Liver (tissue), 3 donors: ENCODE measurements around the gene FAM186B.

Experiments
- EGR1 ChIP-seq, 2 donors: IDR thresholded peaks; 2 replicates each; pipeline ENCODE4 v1.6.1; 2016 to 2018; ENCODE audit warnings: antibody characterized with exemption in 2 of 2, low read depth in 2 of 2
- HNF4G ChIP-seq: IDR thresholded peaks from 2 replicates; pipeline ENCODE4 v1.6.1; 2016; ENCODE audit warnings: antibody characterized with exemption
- RAD21 ChIP-seq, 2 donors: IDR thresholded peaks; 2 replicates each; pipeline ENCODE4 v1.6.1; 2016; ENCODE audit warnings: antibody characterized with exemption in 2 of 2, mild to moderate bottlenecking in 2 of 2
- RXRA ChIP-seq, 2 donors: IDR thresholded peaks; 2 replicates each; pipeline ENCODE4 v1.6.1; 2017 to 2018; ENCODE audit warnings: antibody characterized with exemption in 2 of 2, mild to moderate bottlenecking in 1 of 2
- SP1 ChIP-seq: IDR thresholded peaks from 2 replicates; pipeline ENCODE4 v1.6.1; 2018; ENCODE audit warnings: antibody characterized with exemption, mild to moderate bottlenecking
- TAF1 ChIP-seq: conservative IDR thresholded peaks from 2 replicates; pipeline ENCODE4 v1.6.1; 2016; ENCODE audit warnings: antibody characterized with exemption, mild to moderate bottlenecking
- YY1 ChIP-seq: IDR thresholded peaks from 2 replicates; pipeline ENCODE4 v1.6.1; 2016; ENCODE audit warnings: antibody characterized with exemption, mild to moderate bottlenecking
- TF ChIP-seq, protein P1 (sequence below): fragments of 150-350 bp; IDR thresholded peaks from 2 replicates; pipeline ENCODE4 v1.5.1; 2017; ENCODE audit warnings: improper control_type of control experiment, low read depth, low read length; ENCODE audit not compliant: missing input control
- TF ChIP-seq, protein P2 (sequence below): IDR thresholded peaks from 2 replicates; pipeline ENCODE4 v1.6.1; 2016; ENCODE audit warnings: antibody characterized with exemption
- TF ChIP-seq, protein P3 (sequence below): IDR thresholded peaks from 2 replicates; pipeline ENCODE4 v1.6.1; 2016; ENCODE audit warnings: antibody characterized with exemption
- donor health status: healthy.
- donor health status: healthy.

DNA sequence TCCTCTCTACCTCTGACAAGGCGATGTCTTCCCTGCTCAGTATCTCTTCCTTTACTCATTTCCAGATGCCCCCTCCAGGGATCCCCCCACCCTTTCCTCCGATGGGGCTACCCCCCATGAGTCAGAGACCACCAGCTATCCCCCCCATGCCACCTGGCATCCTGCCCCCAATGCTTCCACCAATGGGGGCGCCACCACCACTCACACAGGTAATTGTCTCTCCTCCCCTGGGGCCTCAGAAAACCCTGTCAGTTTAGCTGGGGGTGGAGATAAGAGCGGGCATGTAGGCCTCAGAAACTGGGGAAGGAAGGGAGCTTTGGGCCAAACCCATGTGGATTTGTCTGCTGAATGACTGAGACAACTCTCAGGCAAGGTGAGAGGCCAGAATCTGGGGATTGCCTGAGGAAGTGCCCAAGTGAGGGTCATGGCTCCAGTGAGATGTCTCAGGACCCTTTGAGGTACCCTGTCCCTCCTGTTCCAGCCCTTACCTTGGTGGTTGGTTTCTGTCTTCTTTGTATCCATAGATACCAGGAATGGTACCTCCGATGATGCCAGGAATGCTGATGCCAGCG is 26.0 kb upstream of the FAM186B start:
- TF ChIP-seq, protein P1, sequence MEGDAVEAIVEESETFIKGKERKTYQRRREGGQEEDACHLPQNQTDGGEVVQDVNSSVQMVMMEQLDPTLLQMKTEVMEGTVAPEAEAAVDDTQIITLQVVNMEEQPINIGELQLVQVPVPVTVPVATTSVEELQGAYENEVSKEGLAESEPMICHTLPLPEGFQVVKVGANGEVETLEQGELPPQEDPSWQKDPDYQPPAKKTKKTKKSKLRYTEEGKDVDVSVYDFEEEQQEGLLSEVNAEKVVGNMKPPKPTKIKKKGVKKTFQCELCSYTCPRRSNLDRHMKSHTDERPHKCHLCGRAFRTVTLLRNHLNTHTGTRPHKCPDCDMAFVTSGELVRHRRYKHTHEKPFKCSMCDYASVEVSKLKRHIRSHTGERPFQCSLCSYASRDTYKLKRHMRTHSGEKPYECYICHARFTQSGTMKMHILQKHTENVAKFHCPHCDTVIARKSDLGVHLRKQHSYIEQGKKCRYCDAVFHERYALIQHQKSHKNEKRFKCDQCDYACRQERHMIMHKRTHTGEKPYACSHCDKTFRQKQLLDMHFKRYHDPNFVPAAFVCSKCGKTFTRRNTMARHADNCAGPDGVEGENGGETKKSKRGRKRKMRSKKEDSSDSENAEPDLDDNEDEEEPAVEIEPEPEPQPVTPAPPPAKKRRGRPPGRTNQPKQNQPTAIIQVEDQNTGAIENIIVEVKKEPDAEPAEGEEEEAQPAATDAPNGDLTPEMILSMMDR, result no peak
- TF ChIP-seq SP1 (no peak), HNF4G (no peak), TAF1 (no peak), EGR1 (IDR thresholded peaks at IDR 0.05; ENCODE audit: low read depth in 2 of 2) (no peak), YY1 (no peak), RXRA (IDR thresholded peaks at IDR 0.05) (no peak), RAD21 (IDR thresholded peaks at IDR 0.05) (no peak)
- TF ChIP-seq, protein P2, sequence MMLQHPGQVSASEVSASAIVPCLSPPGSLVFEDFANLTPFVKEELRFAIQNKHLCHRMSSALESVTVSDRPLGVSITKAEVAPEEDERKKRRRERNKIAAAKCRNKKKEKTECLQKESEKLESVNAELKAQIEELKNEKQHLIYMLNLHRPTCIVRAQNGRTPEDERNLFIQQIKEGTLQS, result no peak
- TF ChIP-seq, protein P3, sequence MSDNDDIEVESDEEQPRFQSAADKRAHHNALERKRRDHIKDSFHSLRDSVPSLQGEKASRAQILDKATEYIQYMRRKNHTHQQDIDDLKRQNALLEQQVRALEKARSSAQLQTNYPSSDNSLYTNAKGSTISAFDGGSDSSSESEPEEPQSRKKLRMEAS, result no peak
